GM10248 (cell line): ENCODE data around the gene ASB2.

Source experiments
- CTCF ChIA-PET: fragments of 300-600 bp; sonication (Branson Sonifier 250); formaldehyde crosslinking; extraction: SDS; loops from one replicate; lab custom pipeline; 2021; ENCODE audit warnings: antibody characterized with exemption; lab: Yijun Ruan, JAX
- POLR2A ChIA-PET: fragments of 350-650 bp; sonication (Branson Sonifier 250); formaldehyde crosslinking; extraction: SDS; loops from one replicate; lab custom pipeline; 2020; ENCODE audit warnings: antibody characterized with exemption; lab: Yijun Ruan, JAX
- DNase-seq: peaks from one replicate; pipeline ENCODE4 v3.0.0; 2012; ENCODE audit errors: extremely low spot score
- CTCF ChIP-seq: IDR thresholded peaks from 2 replicates; pipeline ENCODE4 v1.5.1; 2012; ENCODE audit warnings: mild to moderate bottlenecking, low read depth; ENCODE audit errors: extremely low read depth, missing control alignments, control extremely low read depth

Gene ASB2

GRCh38 chr14:93980456-93981201 lies 4.3 kb upstream of the ASB2 start:
- TF ChIP-seq CTCF: no peak
- CTCF ChIA-PET: interaction anchor here (0.6 to 17.2 kb wide), 5 partner anchors 7 to 41 kb away, joined by 3 to 212 read pairs (median 55); partner anchors contain the start of genes ASB2 and CCDC197
- no peak for DNase-seq
- POLR2A ChIA-PET: no interaction called here

GRCh38 chr14:93978735-93979134 lies 2.4 kb upstream of the ASB2 start:
- no peak for TF ChIP-seq CTCF
- no peak for DNase-seq
- CTCF ChIA-PET: interaction anchor here (0.8 to 17.2 kb wide), 11 partner anchors 9 to 58 kb away, joined by 3 to 212 read pairs (median 5); partner anchors contain the start of gene CCDC197
- POLR2A ChIA-PET: interaction anchor here (0.5 to 2.8 kb wide), 5 partner anchors 12 to 23 kb away, joined by 3 to 18 read pairs (median 3); no protein-coding TSS in a partner anchor

- CTCF ChIA-PET: interaction anchor here (0.8 to 17.2 kb wide), 14 partner anchors 6 to 59 kb away, joined by 3 to 212 read pairs (median 5); partner anchors contain the start of gene CCDC197
- peak; percentile 59 for DNase-seq
- POLR2A ChIA-PET: interaction anchor here (1.0 to 2.8 kb wide), 4 partner anchors 12 to 22 kb away, joined by 3 to 18 read pairs (median 5); no protein-coding TSS in a partner anchor
- TF ChIP-seq CTCF: no peak
These were observed 1.6 kb upstream of the ASB2 start for GRCh38 chr14:93977790-93978581.

- DNase-seq: no peak
- CTCF ChIA-PET: interaction anchor here (1.2 to 17.2 kb wide), 9 partner anchors 7 to 38 kb away, joined by 5 to 212 read pairs (median 13); partner anchors contain the start of gene CCDC197
- POLR2A ChIA-PET: interaction anchor here (0.9 to 2.8 kb wide), 2 partner anchors 11 to 18 kb away, joined by 3 to 18 read pairs; no protein-coding TSS in a partner anchor
- no peak for TF ChIP-seq CTCF
These were observed 801 bp upstream of the ASB2 start for GRCh38 chr14:93977171-93977570.

GRCh38 chr14:93975791-93976476 lies 436 bp downstream of the ASB2 start:
- DNase-seq: peak; percentile 80
- ChIA-PET POLR2A (interaction anchor here (0.9 to 1.4 kb wide), 2 partner anchors 8 to 10 kb away, joined by 3 read pairs; no protein-coding TSS in a partner anchor), CTCF (interaction anchor here (1.3 to 17.2 kb wide), 10 partner anchors 8 to 36 kb away, joined by 3 to 212 read pairs (median 12); partner anchors contain the start of gene CCDC197)
- TF ChIP-seq CTCF: no peak
